HEK293 (cell line): ENCODE data around the gene ANKRD63.

Experiments
- CTCF ChIA-PET: fragments of 350-600 bp; formaldehyde crosslinking; extraction: SDS; loops from one replicate; lab custom pipeline; 2021; ENCODE audit warnings: antibody characterized with exemption; lab: Yijun Ruan, JAX
- POLR2A ChIA-PET: fragments of 300-600 bp; formaldehyde crosslinking; extraction: SDS; loops from one replicate; lab custom pipeline; 2020; ENCODE audit warnings: antibody characterized with exemption, inconsistent platforms; lab: Yijun Ruan, JAX
- H3K27ac ChIP-seq: fragments of 200-500 bp; sonication (Bioruptor generic); 2 replicates; pipeline ENCODE4 v1.5.1; 2014; ENCODE audit warnings: low read depth, low read length, control low read depth, inconsistent platforms; ENCODE audit errors: extremely low read depth
- H3K36me3 ChIP-seq, 2 experiments: fragments of 200-500 bp in 1 of 2; sonication (Bioruptor generic) in 1 of 2; 1 replicate in 1 of 2; 2 replicates in 1 of 2; pipeline ENCODE4 v1.5.1; 2014 to 2017; ENCODE audit warnings: inconsistent platforms in 2 of 2, low read length in 2 of 2; ENCODE audit not compliant: control insufficient read depth in 2 of 2, insufficient read depth in 1 of 2
- H3K4me1 ChIP-seq: fragments of 200-500 bp; sonication (Bioruptor generic); 2 replicates; pipeline ENCODE4 v1.5.1; 2014; ENCODE audit warnings: mild to moderate bottlenecking, low read length, inconsistent platforms; ENCODE audit not compliant: control insufficient read depth, insufficient read depth
- H3K4me3 ChIP-seq: 2 replicates; pipeline ENCODE4 v1.5.1; 2011; ENCODE audit warnings: low read depth, mild to moderate bottlenecking, control low read depth, low read length, moderate library complexity
- H3K9me3 ChIP-seq: fragments of 200-500 bp; sonication (Bioruptor generic); 2 replicates; pipeline ENCODE4 v1.5.1; 2014; ENCODE audit warnings: low read depth, low read length, inconsistent platforms; ENCODE audit not compliant: control insufficient read depth, insufficient read depth
- FEZF1 ChIP-seq: fragments of 450-650 bp; formaldehyde crosslinking; IDR thresholded peaks from 2 replicates; pipeline ENCODE4 v1.5.1; 2016; ENCODE audit warnings: missing biosample characterization, missing genetic modification characterization
- GLIS1 ChIP-seq: fragments of 450-650 bp; formaldehyde crosslinking; IDR thresholded peaks from 2 replicates; pipeline ENCODE4 v1.5.1; 2016; ENCODE audit warnings: missing biosample characterization, missing genetic modification characterization
- KLF1 ChIP-seq: fragments of 450-650 bp; formaldehyde crosslinking; IDR thresholded peaks from 2 replicates; pipeline ENCODE4 v1.5.1; 2016; ENCODE audit warnings: missing biosample characterization, missing genetic modification characterization
- KLF17 ChIP-seq: fragments of 450-650 bp; formaldehyde crosslinking; IDR thresholded peaks from 2 replicates; pipeline ENCODE4 v1.5.1; 2016; ENCODE audit warnings: missing biosample characterization, missing genetic modification characterization
- KLF9 ChIP-seq: fragments of 450-650 bp; formaldehyde crosslinking; IDR thresholded peaks from 2 replicates; pipeline ENCODE4 v1.5.1; 2016; ENCODE audit warnings: missing biosample characterization, missing genetic modification characterization, low read depth
- MYNN ChIP-seq: fragments of 450-650 bp; formaldehyde crosslinking; IDR thresholded peaks from 2 replicates; pipeline ENCODE4 v1.5.1; 2016; ENCODE audit warnings: missing biosample characterization, missing genetic modification characterization, borderline replicate concordance
- SALL2 ChIP-seq: fragments of 450-650 bp; formaldehyde crosslinking; IDR thresholded peaks from 2 replicates; pipeline ENCODE4 v1.5.0; 2017; ENCODE audit warnings: missing biosample characterization, mild to moderate bottlenecking, missing genetic modification characterization, borderline replicate concordance
- ZIC2 ChIP-seq: fragments of 450-650 bp; formaldehyde crosslinking; IDR thresholded peaks from 2 replicates; pipeline ENCODE4 v1.5.1; 2016; ENCODE audit warnings: missing biosample characterization, missing genetic modification characterization
- ZNF114 ChIP-seq: fragments of 450-650 bp; formaldehyde crosslinking; IDR thresholded peaks from 2 replicates; pipeline ENCODE4 v1.5.0; 2017; ENCODE audit warnings: missing biosample characterization, missing genetic modification characterization
- ZNF223 ChIP-seq: fragments of 450-650 bp; formaldehyde crosslinking; IDR thresholded peaks from 2 replicates; pipeline ENCODE4 v1.5.1; 2016; ENCODE audit warnings: missing biosample characterization, missing genetic modification characterization
- ZNF335 ChIP-seq: fragments of 450-650 bp; formaldehyde crosslinking; conservative IDR thresholded peaks from 2 replicates; pipeline ENCODE4 v1.5.1; 2016; ENCODE audit warnings: missing biosample characterization, missing genetic modification characterization
- ZNF394 ChIP-seq: fragments of 450-650 bp; formaldehyde crosslinking; IDR thresholded peaks from 2 replicates; pipeline ENCODE4 v1.5.1; 2016; ENCODE audit warnings: missing biosample characterization, missing genetic modification characterization, mild to moderate bottlenecking, moderate library complexity, borderline replicate concordance
- ZNF558 ChIP-seq: fragments of 450-650 bp; formaldehyde crosslinking; IDR thresholded peaks from 2 replicates; pipeline ENCODE4 v1.5.1; 2016; ENCODE audit warnings: missing biosample characterization, missing genetic modification characterization
- ZNF561 ChIP-seq: fragments of 450-650 bp; IDR thresholded peaks from 2 replicates; pipeline ENCODE4 v1.5.1; 2018; ENCODE audit warnings: missing biosample characterization, missing genetic modification characterization, borderline replicate concordance
- TF ChIP-seq, protein P1 (sequence below): fragments of 450-650 bp; formaldehyde crosslinking; optimal IDR thresholded peaks from 2 replicates; pipeline ENCODE3; 2016; ENCODE audit warnings: missing biosample characterization, mild to moderate bottlenecking, missing genetic modification characterization
- TF ChIP-seq, protein P2 (sequence below): fragments of 450-650 bp; formaldehyde crosslinking; IDR thresholded peaks from 2 replicates; pipeline ENCODE4 v1.5.1; 2017; ENCODE audit warnings: missing biosample characterization, missing genetic modification characterization

Gene ANKRD63

GRCh38 chr15:40290918-40291574, 8.2 kb upstream of the ANKRD63 start:
- ChIA-PET CTCF (interaction anchor here (0.5 to 2.3 kb wide), 7 partner anchors 8 to 22 kb away, joined by 3 to 12 read pairs (median 6); partner anchors contain the start of gene ANKRD63), POLR2A (interaction anchor here (1.3 kb wide), 1 partner anchor 18 kb away, joined by 6 read pairs; no protein-coding TSS in a partner anchor)
- Histone ChIP-seq H3K4me1 (peaks cover 4% of the 10 kb centered on the region), H3K4me3 (no peak overlapping the region), H3K27ac (no peak overlapping the region; the same call in 1 of the 2 replicates), H3K9me3 (no peaks in the 10 kb centered on the region), H3K36me3 (no peaks in the 10 kb centered on the region)
- TF ChIP-seq KLF17 (tag by site-specific recombination) (0 out of 2 replicates have a peak, but pooled peaks have one; percentile 32), GLIS1 (peak; percentile 31; the same call in 1 of the 2 replicates), ZNF335 (peak; percentile 60), ZNF223 (tag by site-specific recombination) (no peak), ZNF394 (0 out of 2 replicates have a peak, but pooled peaks have one; percentile 36), ZNF114 (tag by site-specific recombination) (no peak), KLF9 (tag by site-specific recombination) (0 out of 2 replicates have a peak, but pooled peaks have one; percentile 30), ZIC2 (tag by site-specific recombination) (peak; percentile 6; the same call in 1 of the 2 replicates), KLF1 (tag by site-specific recombination) (0 out of 2 replicates have a peak, but pooled peaks have one; percentile 24), ZNF558 (tag by site-specific recombination) (no peak), ZNF561 (tag by site-specific recombination) (no peak)
- TF ChIP-seq, protein P1, sequence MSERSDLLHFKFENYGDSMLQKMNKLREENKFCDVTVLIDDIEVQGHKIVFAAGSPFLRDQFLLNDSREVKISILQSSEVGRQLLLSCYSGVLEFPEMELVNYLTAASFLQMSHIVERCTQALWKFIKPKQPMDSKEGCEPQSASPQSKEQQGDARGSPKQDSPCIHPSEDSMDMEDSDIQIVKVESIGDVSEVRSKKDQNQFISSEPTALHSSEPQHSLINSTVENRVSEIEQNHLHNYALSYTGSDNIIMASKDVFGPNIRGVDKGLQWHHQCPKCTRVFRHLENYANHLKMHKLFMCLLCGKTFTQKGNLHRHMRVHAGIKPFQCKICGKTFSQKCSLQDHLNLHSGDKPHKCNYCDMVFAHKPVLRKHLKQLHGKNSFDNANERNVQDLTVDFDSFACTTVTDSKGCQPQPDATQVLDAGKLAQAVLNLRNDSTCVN (tag by site-specific recombination), result peak; percentile 51
- TF ChIP-seq, protein P2, sequence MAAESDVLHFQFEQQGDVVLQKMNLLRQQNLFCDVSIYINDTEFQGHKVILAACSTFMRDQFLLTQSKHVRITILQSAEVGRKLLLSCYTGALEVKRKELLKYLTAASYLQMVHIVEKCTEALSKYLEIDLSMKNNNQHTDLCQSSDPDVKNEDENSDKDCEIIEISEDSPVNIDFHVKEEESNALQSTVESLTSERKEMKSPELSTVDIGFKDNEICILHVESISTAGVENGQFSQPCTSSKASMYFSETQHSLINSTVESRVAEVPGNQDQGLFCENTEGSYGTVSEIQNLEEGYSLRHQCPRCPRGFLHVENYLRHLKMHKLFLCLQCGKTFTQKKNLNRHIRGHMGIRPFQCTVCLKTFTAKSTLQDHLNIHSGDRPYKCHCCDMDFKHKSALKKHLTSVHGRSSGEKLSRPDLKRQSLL (tag by site-specific recombination), result peak; percentile 80

DNA sequence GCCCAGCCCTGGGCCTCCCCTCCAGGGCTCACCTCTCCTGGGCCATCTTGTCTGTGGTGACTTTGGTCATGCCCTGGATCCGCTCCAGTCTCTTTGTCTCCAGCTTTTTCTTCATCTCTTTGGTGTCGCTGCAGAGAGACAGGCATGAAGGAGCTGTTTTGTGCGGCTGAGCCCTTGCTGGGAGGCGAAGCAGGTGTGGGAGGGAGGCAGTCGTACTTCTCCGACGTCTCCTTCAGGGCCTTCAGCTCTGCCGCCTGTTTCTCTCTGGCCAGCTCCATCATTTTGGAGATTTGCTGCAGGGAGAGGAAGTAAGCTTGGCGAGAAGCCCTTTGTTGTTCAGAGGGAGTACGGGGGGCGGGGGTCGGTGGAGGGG, 7.7 kb upstream of the ANKRD63 start:
- no peak overlapping the region for H3K4me3 ChIP-seq
- ChIA-PET CTCF (interaction anchor here (1.1 to 2.3 kb wide), 5 partner anchors 10 to 31 kb away, joined by 3 to 12 read pairs (median 8); no protein-coding TSS in a partner anchor), POLR2A (interaction anchor here (1.0 kb wide), 1 partner anchor 27 kb away, joined by 3 read pairs; no protein-coding TSS in a partner anchor)
- H3K36me3 ChIP-seq, result no peaks in the 10 kb centered on the region
- no peak overlapping the region for H3K27ac ChIP-seq
- H3K9me3 ChIP-seq, result no peaks in the 10 kb centered on the region
- peaks cover 6% of the 10 kb centered on the region for H3K4me1 ChIP-seq
- TF ChIP-seq, protein P2 (tag by site-specific recombination), result peak; percentile 45; the same call in 1 of the 2 replicates
- TF ChIP-seq MYNN (tag by site-specific recombination), result no peak
- TF ChIP-seq, all 188 proteins: peak for 1

DNA sequence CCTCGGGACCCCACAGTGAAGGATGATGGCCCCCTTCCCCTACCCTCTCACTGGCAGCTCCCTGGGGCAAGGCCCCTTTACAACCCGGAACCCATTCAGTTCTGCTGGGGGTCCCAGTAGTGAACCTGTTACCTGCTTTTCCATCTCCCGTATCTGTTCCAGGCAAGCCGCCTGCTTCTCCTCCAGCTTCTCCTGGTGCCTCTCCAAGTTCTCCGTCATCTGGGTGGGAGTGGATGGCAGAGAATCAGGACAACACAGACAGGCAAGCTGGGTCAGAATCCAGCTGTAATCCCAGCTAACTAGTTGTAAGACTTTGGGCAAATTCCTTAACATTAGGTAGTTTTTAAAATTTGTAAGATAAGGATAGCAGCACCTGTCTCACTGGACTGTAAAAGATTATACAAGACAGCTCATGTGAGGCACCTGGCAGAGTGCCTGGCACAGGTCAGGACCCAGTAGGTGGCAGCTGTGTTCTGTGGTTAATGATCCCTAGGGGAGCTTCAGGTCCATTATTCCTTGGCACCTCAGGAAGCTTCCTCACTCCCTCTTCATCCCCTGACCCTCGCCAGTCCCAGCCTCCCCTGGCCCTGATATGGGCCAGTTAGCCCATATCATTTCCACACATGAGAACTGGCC, 6.4 kb upstream of the ANKRD63 start:
- ChIA-PET POLR2A (no interaction called here), CTCF (interaction anchor here (0.6 to 1.9 kb wide), 9 partner anchors 14 to 132 kb away, joined by 3 to 8 read pairs (median 3); partner anchors contain the start of gene PLCB2)
- Histone ChIP-seq H3K4me1 (peaks cover 6% of the 10 kb centered on the region), H3K36me3 (no peaks in the 10 kb centered on the region), H3K27ac (no peak overlapping the region), H3K4me3 (no peak overlapping the region), H3K9me3 (no peaks in the 10 kb centered on the region)
- TF ChIP-seq SALL2 (tag by site-specific recombination), result no peak
- TF ChIP-seq ZIC2 (tag by site-specific recombination), result peak; percentile 40
- TF ChIP-seq FEZF1, result no peak
- peak; percentile 82; the same call in 1 of the 2 replicates for TF ChIP-seq ZNF394
- TF ChIP-seq GLIS1, result peak; percentile 14; the same call in 1 of the 2 replicates
